HG03135 (cell line): ENCODE measurements around the gene FOXC2.
"Not testable (repeated sequence)": the region's sequence is repeated elsewhere in the genome, so short reads cannot be mapped to it uniquely, and the experiment has no call there.

Source experiments
- ATAC-seq: cut with Tn5 transposase; IDR thresholded peaks from one replicate; pipeline ENCODE4 v1.9.1; 2021; ENCODE audit warnings: mild to moderate bottlenecking, moderate library complexity; ENCODE audit not compliant: unreplicated experiment

The FOXC2 gene

DNA sequence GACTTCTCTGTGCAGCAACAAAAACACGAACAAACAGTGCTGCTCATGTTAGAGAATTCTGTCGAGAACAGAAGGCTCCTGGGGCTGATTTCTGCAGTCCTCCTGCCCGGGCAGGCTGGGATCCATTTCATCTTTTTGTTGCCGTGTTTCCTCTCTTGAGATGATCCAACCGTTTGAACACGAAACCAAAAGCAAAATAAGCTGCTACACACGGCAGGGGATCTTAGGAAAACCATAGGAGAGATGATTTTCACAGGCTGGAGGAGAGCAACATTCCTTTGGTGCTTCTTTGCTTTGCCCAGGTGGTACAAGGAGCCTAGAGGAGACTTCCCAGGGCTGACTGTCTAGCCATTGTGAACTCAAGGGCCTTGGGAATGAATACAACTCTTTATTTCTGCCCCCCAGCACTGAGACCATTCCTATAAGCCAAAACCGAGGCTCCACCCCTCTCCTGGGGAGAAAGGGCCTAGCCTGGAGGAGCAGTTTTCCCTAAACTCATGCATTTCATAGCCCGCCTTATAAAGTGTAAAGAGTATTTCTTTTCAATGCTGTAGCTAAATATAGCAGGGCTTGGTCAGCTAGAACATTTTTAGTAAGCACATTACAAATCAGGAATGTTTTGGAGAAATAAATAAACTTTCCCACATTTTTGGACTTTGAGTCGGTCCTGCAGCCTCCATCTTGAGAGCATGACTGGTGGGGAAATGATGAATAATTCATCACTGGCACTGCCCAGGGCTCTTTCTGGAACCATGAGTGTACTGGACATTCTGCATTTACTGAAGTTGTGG lies 19.4 kb downstream of the FOXC2 start:
- no peak for ATAC-seq

DNA sequence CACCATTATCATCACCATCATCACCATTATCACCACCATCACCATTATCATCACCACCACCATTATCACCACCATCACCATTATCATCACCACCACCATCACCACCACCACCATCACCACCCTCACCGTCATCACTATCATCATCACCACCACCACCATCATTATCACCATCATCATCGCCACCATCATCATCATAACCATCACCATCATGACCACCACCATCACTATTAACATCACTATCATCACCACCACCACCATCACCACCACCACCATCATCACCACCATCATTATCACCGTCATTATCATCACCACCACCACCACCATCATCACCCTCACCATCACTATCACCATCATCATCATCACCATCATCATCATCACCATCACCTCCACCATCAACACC lies 20.9 kb downstream of the FOXC2 start:
- no peak for ATAC-seq

DNA sequence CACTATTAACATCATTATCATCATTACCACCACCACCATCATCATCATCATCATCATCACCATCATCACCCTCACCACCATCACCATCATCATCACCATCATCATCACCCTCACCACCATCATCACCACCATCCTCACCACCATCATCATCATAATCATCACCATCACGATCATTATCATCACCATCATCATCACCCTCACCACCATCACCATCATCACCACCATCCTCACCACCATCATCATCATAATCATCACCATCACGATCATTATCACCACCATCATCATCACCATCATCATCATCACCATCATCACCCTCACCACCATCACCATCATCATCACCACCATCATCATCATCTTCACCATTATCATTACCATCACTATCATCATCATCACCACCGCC lies 21.3 kb downstream of the FOXC2 start:
- ATAC-seq, result not testable (repeated sequence)

DNA sequence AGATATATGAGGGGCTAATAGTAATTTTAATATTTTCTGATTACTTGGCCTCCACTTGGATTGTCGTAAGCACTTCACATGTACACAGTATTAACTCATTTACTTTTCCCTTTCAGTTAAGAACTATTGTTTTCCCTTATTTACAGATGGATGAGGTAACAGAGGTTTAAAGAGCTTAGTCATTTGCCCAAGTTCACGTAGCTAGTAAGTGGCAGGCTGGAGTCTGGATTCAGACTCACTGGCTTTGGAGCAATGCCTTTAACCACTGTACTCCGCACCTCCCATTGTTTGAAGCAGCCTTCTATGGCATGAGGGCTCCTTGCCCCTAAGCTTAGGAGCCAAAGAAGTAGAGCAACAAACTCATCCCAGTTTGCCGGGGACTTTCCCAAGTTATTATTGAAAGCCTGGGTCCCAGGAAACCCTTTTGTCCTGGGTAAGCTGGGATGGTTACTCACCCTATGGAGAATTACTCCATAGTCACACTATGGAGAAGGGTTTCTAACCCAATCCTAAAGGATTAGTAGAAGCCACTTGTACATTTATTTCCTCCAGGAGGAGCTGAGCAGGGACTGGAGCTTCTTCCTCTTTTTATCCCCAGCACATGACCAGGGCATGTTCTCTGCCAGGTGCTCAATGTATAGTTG lies 24.0 kb downstream of the FOXC2 start:
- no peak for ATAC-seq

DNA sequence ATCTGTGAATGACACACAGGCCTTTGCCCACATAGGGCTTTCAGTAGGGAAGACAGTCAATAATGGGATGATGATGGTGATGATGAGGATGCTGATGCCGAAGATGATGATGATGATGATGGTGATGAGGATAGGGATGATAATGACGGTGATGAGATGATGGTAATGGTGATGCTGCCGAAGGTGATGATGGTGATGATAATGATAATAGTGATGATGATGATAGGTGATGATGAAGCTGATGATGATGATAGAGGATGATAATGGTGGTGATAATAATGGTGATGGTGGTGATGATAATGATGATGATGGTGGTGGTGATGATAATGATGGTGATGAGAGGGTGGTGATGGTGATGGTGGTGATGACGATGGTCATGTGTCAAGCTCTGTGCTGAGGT lies 24.6 kb downstream of the FOXC2 start:
- ATAC-seq, result no peak

DNA sequence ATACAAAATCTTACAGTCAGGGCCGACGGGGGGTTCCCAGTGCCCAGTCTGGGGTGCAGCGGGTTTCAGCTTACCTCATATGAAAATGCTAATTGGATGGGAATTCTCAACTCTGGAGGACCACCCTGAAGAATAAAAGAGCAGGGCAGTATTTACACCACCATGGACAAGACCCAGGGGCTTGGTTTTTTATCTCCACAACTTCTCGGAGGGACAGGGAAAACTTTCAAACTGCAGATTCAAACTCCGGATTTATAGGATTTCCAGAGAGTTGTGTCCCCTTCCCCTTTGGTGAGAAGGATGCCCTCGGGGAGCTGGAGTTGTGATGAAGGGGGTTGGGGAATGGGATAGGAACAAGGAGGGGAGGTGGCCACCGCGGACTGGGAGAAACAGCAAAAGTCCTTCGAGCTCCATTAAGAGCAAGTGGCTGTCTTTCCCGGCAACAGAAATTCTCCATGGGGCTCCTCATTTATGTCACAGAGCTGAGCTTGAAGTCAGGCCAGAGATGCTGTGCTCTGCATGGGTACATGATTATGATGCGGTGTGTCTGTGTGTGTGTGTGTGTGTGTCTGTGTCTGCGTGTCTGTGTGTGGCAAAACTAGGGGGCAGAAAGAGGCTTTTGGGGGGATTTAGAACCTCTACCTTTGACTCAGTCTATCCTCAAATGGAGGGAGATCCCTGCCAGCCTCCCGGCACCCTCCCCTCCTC lies 27.4 kb downstream of the FOXC2 start:
- ATAC-seq, result no peak

DNA sequence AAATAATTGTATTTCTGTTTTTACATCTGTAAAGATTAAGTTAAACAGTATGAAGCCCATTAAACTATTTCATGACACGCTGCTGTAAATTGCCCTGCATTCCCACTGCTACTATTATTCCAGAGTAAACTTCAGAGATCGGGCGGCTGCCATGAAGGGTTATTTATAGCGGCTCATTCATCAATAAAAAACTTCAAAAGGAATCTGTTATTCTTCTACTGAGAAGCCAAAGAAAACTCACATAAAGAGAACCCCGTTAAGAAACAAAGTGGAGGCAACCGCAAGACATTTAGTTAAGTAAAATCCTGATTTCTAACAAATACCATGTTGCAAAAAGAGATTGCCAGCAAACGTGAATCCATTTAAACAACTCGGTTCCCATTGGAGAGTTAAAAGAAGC lies 28.1 kb downstream of the FOXC2 start:
- ATAC-seq, result no peak

DNA sequence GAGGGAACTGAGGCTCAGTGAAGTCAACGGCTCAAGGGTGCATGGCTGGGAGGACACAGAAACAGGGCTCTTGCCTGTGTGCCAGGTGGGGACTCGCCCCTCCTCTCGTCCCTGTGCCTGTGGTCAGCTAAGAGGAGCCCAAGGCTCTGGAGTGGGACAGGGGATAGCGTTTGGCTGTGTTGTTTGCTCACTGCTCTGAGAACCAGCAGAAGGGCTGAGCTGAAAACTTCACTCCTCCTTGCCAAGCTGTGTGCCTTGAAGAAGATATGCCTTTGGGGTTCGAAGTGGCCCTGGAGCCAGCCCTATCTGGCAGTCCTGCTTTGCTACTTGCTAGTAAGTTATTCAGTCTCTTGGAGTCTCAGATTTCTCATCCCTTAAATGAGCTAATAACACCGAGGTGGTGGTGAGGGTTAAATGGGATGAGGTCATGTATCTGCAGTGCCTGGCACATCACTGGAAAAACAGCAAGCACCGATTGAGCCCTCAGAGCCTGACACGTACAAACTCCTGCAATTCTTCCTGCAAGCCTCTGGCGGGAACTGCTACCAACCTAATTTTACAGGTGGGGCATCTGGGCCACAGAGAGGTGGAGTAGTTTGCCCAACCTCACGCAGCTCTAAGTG lies 29.5 kb downstream of the FOXC2 start:
- ATAC-seq, result no peak

DNA sequence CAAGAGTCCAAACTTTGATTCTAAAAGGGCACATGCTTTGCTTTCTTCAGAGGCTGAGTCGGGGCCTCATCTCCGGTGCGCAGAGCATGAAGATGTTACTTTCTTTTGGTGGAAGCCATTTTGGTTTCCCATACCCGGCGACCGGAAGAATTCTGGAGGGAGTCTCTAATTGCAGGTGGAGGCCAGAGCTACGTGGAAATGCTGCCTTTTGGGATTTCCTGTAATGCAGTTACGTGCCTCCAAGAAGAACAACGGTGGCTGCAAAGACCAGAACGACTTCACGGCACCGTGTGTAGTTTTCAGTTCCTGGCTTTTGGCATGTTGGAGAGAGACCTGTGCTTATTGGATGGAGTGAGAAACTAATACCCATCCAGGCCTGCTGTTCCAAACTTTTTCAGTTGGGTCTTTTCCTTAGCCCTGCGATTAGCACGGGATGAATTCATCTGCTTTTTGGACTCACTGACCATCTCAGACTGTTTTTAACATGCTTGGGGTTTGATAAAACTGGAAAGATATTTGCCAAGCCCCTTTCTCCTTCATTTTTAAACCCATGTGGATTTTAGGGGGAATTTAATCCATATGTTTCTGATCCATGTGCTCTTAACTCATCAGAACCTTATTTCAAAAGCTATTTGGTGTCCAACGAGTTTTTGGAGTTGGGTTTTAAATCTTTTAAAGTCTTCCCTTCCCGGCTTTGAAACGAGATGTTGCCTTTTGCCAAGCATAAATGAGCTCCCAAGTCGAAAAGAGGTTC lies 30.7 kb downstream of the FOXC2 start:
- ATAC-seq, result no peak

DNA sequence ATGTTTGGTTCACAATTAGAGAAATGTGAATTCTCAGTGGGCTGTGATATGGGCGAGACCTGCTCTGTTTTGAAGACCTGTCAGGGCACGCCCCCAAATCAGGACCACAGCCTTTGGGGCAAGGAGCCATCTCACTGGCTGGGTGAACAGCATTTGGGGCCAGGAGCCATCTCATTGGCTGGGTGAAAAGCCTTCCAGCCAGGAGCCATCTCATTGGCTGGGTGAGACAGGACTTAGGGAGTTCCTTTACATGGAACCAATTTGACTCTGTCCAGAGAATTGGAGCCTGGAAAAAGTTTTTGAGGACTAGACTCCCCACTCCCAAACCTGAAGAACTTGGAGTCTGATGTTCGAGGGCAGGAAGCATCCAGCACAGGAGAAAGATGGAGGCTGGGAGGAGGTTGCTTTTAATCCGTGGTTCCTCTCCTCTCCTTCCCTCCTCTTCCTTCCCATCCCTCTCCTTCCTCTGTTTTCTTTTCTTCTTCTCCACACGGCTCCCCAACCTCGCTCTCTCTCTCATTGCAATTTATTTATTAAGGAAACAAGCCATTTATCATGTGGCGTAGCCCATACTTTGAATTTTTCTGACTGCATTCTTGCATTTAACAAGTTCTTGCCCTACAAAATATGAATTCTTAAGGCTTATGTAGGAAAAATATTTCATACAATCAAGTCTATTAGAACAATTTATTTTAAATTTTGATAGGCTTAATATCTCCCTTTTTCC lies 31.4 kb downstream of the FOXC2 start:
- ATAC-seq, result no peak

DNA sequence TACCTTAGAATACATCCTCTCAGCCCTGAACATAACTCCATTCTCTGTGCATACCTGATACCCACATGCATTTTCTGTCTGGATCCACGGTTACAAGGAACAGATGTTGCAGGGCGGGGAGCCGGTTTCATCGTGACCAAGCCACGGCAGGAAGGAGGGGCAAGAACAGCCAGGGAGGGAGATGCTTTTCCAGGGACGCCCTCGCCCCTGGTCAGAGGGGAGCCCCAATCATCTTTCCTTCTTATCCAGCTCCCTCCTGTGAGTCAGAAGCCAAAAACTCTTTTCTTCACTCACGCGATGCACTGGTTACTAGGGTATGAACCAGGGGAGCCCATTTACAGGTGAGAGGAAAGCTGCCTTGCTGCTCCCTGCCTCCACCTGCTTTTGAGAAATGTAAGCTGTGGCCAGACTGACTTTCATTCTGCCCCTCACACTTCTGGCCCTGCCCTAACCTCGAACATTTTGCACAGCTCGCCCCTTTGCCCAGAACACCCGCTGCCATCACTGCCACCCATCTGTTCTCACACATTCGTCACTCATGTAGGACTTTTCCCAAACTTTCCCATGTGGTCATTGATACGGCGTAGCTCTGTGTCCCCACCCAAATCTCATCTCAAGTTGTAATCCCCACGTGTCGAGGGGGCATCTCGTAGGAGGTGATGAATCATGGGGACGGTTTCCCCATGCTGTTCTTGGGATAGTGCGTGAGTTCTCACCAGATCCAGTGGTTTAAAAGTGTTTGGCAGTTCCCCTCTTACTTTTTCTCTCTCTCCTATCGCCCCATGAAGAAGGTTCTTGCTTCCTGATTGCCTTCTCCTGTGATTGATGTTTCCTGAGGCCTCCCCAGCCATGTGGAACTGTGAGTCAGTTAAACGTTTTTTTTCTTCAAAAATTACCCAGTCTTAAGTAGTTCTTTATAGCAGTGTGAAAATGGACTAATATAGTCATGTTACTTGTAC lies 32.3 kb downstream of the FOXC2 start:
- ATAC-seq, result no peak

DNA sequence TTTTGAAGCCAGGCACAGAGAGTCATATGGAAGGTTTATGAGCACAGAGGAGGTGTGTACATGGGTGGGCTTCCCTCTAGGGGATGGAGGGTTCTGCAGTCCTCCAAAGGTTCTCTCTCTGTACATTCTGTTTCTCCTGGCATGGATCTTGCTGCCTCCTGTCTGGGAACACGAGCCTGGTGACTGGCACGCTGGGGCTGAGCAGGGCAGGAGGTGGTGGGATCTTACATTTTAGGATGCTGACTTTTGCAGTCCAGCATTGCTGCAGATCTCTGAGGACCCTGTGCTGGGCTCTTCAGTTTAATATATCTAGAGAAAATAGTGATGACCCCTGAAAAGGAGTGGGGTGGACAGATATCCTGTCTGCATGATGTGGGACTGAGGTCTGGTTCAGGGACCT lies 34.7 kb downstream of the FOXC2 start:
- ATAC-seq, result no peak

DNA sequence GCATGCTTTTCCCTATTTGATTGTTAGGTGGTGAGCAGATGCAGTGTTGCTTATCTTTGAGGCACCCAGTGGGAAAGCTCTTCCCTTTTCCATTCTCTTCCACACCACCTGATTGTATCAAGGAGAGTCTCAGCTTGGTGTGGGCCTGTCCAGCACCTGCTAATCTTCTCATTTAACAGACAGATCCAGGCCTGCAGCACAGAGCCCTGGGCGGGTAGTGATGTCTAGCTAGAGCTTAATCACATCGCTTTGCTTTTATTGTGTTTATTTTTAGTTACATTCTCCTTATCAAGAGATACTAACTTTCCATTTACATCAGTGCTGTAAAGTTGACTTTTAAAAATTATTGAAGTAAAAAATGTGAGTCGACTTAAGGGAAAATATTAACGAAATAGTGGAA lies 35.9 kb downstream of the FOXC2 start:
- ATAC-seq, result no peak

DNA sequence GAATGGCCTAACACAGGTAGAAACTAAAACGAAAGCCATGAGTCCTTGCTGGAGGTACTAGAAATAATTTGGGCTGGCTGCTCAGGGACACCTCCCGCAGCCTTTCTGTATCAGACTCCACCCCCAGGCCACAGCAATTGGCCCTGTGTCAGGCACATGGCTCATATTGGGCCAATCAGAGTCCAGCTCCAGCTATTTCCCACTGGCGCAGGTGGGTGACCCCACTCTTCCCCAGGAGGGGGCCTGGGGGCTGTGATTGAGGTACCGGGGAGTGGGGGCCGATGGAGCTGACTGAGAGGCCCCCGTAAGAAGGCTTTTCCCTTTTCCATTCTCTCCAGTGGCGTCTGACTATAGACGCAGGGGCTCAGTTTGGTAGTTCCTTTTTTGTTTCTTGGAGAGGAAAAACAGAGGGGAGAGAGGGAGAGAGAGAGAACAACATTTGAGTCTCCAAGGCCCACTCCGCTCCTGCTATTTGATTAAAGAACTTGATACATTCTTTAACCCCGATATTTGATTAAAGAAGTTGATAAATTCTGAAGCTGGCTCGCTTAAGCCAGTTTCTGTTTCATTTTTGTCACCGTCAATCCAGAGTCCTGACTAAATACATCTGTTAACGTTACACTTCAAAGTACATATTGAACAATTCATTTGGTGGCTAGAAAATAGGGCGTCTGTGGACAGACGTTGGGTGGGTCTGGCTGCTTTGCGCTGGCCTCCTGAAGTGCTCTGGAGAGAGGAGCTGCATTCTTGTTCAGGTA lies 38.0 kb downstream of the FOXC2 start:
- ATAC-seq, result peak; percentile 55

DNA sequence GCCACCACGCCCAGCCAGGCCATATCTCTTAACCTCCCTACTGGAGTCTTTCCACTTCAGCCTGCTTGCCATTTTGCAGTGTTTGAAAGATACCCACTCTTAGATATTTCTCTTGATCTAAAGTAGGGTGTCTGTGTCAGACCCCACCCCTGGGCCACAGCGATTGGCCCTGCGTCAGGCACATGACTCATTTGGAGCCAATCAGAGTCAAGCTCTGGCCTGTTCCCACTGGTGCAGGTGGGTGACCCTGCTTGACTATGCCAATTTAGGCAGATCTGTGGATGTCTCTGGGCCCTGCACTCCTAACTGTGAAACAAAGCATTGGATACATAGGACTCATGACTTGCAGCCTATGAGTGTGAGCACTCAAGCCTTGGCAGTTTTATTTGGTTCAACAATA lies 39.3 kb downstream of the FOXC2 start:
- ATAC-seq, result no peak

DNA sequence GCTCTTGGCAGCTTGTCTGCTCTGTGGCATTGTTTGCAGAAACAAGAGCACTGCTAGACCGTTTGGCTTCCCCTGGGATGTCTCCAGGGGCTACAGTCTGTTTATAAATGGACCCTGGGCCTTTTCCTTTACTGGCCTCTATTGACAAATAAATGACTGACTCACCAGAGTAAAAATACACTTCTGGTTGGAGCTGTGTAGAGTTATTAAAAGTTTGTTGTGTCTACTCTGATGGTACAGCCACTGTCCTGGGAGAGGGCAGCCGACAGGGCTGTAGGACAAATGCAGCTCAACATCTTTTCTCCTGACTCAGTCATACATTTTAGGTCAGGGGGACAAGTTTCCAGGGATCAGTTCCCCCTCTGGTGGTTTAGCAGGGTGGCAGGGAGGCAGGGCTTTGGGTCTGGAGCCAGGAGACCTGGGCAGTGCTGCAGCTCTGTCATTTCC lies 41.7 kb downstream of the FOXC2 start:
- no peak for ATAC-seq

DNA sequence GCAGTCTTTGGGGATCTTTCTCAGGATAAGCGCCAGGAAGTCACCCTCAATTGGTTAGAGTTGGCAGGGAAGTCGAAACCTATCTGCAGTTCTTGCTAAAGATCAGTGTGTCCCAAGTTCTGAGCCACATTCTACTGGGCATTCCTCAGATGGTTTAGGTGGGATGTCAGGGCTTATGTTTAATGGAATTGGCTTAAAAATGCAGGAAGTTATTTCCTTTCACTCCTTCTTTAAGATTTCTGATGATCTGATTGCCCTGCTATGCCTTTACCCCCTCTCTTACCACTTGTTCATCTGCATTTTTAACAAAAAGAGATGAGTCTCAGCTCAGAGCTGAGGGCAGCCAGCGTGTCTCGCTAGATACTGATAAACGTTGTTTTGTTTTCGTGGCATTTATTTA lies 42.5 kb downstream of the FOXC2 start:
- ATAC-seq, result no peak

DNA sequence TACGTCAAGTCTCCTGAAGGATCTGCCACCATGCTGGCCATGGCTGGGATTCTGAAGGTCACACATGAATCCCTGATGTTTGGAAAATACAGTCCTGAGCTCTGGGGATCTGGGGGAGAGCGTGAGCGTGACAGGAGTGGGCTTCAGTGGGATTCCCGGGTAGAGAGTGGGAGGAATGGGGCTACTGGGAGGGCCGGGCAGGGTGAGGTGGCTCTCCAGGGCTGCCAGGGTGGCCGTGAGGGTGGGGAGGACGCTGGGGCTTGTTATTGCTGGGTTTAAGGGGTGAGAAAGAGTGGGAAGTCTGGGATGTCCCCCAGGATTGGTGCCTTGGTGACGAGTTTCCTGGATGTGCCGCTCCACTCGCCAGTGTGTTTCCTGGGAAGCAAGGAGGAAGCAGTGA lies 43.0 kb downstream of the FOXC2 start:
- no peak for ATAC-seq
